Fibroblast of upper back skin (primary cell): ENCODE data around the gene SHISAL2B.
A peak's percentile ranks its signal among the peaks of the same experiment; 100 is the strongest.
"Not testable (repeated sequence)": the region's sequence is repeated elsewhere in the genome, so short reads cannot be mapped to it uniquely, and the experiment has no call there.

Experiments
- DNase-seq: peaks from one replicate; pipeline ENCODE4 v3.0.0-alpha.2; 2013

SHISAL2B gene

DNA sequence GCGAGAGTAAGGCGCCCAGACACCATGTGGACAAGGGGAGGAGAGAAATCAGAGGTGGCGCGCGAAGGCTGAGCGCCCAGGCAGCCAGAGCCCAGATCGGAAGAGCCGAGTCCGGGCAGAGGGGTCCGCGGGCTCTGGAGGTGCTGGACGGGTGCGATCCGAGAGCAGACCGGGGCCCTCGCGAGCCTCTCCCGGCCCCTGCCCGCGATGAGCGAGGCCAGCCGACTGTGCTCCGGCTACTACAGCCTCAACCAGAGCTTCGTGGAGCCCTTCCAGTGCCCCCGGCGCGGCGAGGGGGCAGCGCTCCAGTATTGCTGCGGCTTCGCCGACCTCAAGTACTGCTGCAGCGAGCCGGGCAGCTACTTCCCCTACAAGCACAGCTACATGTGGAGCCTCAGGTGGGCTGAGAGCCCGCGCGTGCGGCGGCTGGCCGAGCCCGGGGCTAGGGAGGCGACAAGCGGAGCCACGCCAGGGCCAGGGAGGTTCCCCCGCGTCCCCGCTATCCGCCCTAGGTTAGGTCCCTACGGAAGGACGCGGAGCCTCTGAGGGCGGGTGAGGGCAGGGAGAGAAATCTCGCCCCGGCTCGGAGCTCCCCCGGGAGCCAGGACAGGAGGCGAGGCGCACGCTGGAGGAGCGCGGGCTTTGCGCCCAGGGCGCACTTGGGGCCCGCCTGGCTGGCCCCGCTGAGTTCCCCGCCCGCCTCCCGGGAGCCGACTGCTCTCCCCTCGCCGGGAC, at the start of gene SHISAL2B:
Gene SHISAL2B, plus strand, starts transcription at position 87 of the 735 bp plus-strand sequence. Its CDS starts 121 bp downstream, at position 208.
- DNase-seq = peak; percentile 1

DNA sequence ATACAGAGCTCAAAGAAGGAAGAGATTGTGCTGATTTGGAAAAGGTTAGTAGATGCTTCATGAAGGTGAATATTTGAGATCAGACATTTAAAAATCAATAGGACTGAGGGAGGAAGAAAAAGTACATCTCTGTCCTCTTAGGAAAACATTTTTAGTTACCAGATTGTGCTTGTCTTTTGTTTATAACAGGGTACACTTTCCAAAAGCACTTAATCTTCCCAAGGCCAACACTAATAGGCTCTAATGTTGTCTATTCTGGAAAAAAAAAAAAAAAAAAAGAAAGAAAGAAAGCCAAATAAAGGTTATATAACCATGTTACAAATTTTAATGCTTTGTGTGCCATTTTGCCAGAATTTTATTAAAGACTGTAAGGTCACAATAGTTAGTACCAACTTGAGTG, 45.5 kb upstream of the SHISAL2B start:
- DNase-seq = no peak

DNA sequence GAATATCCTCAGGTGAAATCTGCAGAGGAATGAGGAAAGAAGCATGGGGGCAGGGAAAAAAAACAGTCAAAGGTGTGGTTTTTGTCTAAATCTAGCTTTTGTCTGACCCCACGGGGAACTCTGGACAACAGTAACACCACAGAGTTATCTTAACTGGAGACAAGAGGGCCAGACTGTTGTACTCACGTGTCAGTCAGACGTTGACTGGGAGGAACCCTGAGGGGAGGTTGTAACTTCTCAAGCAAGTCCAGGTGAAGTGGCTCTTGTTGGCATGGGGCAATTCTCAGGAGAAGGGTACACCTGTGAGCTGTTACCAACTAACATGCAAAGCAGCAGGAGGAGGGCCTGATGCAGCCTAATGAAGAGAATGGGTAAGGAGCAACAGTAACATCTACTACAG, 44.1 kb upstream of the SHISAL2B start:
- no peak for DNase-seq

DNA sequence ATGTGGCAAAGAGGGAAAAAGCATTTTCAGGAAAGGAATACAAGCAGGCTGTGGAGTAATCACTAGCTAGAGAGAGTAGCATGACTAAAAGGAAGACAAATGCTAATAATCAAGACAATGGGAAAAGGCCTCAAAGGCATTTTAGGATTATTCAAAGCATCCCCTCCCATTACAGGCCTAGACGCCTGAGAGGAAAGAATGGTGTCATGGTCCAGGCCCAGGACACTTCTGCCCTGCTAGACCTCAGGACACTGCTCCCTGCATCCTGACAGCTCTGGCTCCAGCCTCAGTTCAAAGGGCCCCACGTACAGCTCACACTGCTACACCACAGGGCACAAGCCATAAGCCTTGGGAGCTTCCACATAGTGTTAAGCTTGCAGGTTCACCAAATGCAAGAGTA, 40.8 kb upstream of the SHISAL2B start:
- no peak for DNase-seq

DNA sequence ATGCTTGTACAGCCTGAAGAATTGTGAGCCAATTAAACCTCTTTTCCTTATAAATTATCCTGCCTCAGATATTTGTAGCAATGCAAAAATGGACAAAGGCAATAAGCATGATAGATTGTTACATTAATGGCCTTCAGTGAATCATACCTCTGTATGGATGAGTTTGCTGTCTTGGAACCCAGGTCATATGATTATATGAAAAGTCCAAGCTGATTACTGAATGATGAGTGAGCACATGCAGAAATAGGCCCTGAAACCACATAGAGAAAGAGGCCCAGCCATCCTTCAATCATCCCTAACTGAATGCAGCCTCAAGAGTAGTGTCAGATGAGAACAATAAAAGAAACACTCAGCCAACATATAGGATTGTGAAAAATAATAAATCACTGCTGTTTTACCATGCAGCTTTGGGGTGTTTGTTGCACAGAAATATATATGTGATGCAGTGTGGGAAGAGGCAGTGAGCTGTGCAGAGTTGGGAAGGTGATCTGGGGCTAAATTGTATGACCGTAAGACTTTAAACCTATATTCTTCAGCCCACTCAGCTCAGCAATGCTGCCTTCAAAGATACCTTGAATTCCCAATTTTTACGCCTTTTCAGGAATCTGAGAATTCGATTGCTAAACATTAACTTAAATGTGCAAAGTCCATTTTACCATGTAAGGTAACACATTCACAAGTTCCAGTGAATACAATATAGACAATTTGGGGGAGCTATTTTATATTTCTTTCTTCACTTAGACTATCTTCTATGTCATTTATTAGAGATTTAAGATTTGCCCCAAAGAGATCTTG, 36.3 kb upstream of the SHISAL2B start:
- DNase-seq = peak; percentile 52

DNA sequence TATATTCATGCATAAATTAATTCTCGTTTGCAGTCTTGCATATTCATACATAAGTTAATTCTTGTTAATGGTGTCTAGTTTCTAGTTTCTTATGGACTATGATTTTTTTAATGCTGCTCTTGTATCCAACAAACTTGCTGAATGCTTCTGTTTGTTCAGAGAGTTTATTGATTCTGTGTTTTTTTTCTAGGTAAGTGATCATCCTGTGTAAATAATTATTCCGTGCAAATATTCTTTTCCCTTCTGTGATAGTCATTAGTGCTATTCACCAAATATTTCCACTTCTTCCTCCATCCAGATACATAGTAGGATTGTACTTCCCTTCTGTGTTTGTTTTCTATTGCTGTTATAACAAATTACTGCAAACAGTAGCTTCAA, 35.8 kb upstream of the SHISAL2B start:
- DNase-seq = no peak

DNA sequence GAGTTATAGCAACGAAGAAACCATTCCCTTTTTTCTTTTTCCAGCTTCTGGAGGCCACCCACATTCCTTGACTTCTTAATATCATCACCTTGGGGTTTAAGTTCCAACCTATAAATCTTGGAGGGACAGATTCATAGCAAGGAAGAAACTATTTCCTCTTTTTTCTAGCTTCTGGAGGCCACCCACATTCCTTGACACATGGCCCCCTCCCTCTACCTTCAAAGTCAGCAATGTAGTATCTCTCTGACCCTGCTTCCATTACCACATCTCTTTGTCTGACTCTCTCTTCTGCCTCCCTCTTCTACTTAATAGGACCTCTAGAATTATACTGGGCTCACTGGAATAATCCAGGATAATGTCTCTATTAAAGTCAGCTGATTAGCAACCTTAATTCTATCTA, 34.7 kb upstream of the SHISAL2B start:
- DNase-seq = no peak

DNA sequence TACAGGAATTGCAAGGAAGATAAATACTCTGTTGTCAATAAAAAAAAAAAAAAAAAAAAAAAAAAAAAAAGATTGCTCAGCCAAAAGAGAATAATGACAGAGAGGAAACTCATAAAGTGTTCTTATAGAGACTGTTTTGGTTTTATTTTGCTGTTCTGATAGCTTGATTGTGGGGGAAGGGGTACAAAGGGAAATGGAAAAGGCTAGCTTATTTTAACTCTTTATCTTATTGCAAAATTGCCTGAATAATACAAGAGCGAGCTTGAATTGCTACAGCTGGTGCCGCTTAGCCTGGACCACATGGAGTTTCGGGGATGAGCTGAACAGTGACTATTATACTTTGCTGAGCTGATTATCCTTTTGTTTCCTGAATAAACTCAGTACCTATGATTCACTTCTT, 31.0 kb upstream of the SHISAL2B start:
- DNase-seq = no peak

DNA sequence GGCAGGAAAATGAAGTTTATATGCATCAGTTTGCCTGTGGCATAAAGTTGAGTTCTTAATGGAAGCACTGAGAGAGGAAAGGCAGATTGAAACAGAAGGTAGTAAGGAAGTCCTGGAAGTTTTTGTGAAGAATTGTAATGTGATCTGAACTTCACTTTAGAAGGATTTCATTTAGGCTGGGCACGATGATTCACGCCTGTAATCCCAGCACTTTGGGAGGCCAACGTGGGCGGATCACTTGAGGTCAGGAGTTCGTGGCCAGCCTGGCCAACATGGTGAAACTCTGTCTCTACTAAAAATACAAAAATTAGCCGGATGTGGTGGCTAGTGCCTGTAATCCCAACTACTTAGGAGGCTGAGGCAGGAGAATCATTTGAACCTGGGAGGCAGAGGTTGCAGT, 27.1 kb upstream of the SHISAL2B start:
- DNase-seq = peak; percentile 17

DNA sequence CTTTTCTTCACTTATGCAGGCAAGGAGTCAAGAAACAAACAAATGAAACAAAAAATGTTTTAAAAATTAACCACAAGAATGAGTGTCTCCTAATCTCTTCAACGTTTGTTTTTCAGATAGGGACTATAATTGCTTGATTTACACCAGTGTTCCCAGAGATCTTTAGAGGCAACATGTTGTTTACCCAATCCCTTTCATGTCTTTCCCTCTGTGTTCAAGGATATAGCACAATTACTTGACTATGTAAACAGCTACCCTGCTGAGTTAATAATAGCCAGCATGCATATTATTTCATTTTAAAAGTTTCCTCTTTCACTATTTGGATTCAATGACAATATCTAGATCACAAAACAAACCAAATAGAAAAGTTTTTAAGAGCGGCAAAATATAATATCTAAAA, 25.1 kb upstream of the SHISAL2B start:
- DNase-seq = no peak

DNA sequence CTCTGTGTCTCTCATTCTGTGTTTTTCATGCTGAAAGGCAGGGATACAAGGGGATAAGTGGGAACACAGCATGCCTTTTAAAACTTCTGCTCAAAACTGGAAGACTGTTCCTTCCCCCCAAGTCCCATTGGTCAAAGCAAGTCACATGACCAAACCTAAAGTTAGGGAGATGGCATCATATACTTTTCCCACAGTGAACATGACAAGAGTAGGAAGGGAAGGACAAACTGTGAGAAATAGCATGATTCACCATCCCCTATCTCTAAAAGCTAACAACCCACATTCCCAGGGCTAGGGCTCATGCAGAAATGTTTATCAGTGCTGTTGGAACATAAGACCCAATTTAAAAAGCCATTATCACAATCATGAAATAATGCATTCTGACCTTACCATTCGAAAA, 24.2 kb upstream of the SHISAL2B start:
- peak; percentile 14 for DNase-seq

DNA sequence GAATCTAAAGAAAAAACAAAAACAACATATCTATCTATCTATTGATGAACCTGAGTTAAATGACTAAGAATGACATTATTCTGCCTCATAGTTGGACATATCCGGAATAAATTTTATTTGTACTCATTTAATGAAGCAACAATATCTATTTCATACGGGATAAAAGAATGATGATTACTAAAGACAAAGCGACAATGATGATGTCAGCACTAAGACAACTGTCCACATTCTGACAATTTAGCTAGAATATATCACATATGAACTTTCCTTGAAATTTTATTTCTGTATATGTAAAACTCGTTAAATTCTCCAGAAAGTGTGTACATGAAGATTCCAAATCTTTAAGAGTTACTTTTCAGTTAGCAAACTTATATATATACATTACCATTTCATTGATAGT, 23.2 kb upstream of the SHISAL2B start:
- DNase-seq = no peak

DNA sequence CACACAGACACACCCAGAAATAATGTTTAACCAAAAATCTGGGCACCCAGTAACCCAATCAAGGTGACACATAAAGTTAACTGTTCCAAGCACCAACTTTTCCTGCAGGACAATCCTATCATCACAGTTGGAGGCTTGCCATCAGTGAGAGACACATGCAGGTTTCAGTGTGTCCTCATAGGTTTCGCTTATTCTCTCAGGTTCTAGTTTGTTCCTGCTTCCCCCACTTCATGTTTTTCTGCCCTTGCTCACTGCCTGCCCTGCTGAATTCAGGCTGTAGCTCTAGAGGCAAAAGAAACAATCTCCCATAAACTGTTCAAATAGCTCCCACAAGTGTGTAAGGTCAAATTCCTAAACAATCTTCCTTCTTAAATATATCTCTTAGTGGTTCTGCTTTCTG, 20.0 kb upstream of the SHISAL2B start:
- DNase-seq = no peak

DNA sequence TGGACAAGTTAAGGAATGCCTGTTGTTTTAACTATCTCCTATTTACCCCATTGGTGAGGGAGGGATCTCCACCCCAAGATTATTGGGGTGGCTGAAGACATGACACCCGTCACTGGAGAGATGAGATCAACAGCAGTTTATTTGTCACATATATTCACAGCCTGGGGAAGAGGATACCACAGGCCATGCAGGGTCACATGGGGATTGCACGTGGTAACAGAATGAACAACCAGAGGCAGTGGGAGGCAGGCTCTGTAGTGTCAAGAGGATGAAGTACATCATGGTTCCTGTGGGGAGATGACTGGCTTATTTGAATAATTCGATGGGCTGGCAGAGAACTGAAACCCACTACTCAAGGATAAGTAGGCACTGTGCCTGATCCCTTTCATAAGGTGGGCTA, 18.6 kb upstream of the SHISAL2B start:
- no peak for DNase-seq

DNA sequence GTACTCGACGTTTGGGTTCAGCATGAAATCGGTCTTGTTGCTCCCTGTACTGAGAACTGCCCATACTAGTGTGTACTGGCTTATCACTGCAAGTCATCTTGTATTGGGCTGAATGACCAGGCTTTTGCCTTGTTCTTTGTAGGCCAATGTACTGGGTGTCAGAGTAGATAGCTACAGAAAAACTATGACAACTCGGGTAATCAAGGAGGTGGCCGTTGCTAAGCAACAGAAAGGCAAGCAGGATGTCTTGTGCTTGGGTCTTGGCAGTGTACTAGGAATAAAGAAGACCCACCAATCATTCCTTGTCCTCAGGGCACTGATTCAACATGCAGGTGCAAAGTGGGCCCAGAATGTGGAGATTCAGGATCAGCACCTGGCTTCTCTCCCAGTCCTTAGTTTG, 11.9 kb upstream of the SHISAL2B start:
- no peak for DNase-seq

DNA sequence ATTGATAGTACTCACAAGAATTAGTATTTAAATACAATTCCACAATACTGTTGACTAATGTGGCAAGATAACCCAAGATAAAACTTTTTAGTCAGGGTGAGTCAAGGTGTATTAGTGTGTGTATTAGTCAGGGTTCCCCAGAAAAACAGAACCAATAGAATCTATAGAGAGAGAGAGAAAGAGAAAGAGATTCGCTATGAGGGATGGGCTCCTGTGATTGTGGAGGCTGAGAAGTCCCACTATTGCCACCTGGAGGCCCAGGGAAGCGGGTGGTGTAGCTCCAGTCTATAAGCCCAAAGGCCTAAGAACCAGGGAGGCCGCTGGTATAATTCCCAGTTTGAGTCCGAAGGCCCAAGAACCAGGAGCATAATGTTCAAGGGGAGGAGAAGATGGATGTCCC, 10.0 kb upstream of the SHISAL2B start:
- DNase-seq = no peak

DNA sequence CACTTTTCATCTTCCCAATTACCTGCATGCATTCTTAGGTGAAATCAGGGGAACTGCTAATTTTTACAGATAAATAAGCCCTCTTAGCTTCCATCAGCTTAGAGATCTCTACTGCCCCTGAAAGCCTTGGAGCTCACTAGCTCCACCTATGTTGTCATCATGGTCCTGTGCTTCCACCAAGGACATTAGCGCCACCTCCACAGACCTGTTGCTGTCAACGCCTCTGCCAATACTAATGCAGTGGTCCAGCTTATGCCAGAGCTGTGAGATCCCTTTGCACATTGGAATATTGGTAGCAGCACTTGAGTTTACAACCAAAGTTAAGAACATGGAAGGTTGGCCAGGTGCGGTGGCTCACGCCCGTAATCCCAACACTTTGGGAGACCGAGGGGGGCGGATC, 7.7 kb upstream of the SHISAL2B start:
- no peak for DNase-seq

DNA sequence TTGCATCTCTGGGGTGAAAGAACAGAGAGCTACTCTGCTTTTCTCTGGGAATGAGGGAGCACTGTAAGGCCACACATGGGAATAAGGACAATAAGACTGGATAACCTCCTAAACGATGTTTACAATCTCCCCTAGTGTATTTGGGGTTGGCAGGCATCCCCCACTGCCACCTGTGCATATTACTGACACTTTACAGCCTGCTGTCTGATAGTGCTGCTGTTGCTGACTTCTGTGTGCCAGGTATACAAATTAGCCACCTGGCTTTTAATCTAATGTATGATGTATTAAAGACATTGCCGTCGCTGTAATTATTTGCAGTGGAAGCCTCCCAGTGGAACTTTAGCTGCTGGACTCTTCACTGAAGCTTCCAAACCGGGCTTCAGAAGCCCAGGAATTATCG, 4.4 kb upstream of the SHISAL2B start:
- no peak for DNase-seq

DNA sequence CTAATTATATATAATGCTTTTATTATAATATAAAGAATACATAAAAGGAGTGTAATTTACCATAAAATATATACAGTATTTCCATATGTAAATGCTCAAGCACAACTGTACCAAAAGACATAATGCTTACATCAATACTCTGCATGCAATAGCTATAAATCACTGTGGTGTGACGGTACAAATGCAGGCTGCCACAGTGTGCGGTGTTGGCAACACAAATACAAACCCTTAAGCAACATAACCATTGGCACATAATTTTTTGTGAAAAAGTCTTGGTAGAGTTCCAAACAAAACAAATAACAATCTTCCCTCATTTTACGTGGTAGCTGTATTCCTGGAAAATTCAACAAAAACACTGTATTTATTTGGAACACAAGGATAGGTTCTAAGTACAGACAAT, 1.9 kb upstream of the SHISAL2B start:
- DNase-seq = no peak

DNA sequence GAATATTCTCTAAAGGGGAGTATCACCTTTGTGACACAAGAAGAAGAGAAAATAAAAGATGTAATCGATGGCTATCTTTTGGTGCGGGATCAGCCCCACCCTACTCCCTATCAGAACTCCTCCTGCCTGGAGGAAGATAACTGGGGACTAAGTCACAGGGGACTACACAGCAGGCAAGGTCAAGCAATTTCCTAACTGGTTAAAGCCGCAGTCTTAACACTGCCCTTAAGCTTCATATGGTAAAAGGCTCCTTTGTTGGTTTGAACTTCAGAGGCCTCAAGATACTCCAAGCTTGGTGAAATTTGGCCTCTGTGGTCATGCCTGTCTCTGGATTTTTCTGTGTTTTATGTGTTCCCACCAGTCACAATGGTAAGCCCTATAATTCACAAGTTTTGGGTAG, 1.3 kb upstream of the SHISAL2B start:
- no peak for DNase-seq

DNA sequence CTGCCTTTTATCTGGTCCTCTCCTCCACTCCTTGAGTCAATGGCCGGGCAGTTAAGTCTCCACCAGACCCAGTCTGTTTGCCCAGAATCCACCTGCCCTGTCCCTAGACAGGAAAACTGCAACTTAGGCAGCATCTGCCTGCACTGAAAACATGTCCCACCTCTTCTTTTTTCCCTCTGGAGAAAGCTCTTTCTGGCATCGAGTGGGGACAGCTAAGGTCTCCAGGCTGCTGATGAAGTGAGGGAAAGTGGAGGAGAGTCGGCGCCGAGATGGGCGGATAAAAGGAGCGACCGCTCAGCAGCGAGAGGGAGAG, 243 bp upstream of the SHISAL2B start:
- DNase-seq = no peak

DNA sequence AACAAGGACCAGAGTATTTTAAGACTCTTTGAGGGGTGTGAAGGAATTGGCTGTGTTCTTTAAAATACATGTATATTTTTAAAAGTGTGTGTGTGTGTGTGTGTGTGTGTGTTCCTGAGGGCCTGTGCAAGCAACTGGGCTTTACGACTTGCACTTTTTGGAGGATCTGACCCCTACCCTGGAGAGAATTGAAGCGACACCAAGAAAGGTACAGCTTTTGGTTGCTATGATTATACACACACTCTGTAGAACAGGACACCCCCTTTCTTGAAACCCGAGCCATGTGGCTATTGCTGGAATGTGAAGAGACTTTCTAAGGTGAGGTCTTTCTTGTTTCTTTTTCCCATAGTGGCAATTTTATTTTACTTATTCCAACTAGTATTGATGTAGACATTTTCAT, 988 bp downstream of the SHISAL2B start:
- DNase-seq = no peak

DNA sequence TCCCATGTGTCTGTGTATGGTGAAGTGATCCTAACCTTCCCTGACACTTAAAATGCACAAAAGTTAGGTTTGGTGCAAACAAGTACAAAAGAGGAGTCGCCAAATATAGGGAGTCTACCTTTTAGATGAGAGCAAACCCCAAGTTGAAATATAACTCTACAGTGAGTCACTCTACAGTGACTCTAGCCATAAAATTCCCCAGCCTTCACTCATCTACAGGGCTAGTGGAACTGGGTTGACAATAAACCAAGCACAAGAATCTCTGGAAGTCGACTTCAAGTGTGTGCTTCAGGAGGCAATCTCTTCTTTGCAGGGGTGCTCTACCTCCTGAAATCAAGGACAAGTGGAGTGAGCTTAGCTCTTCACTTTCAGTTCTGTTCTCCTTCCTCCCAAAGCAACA, 3.3 kb downstream of the SHISAL2B start:
- DNase-seq = no peak

DNA sequence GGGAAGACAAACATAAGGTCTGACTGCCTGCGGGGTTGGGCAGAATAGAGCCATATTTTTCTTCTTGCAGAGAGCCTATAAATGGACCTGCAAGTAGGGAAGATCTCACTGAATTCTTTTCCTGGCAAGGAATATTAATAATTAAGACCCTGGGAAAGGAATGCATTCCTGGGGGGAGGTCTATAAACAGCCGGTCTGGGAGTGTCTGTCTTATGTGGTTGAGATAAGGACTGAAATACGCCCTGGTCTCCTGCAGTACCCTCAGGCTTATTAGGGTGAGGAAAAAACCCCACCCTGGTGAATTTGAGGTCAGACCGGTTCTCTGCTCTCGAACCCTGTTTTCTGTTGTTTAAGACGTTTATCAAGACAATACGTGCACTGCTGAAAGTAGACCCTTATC, 6.1 kb downstream of the SHISAL2B start:
- DNase-seq = not testable (repeated sequence)

DNA sequence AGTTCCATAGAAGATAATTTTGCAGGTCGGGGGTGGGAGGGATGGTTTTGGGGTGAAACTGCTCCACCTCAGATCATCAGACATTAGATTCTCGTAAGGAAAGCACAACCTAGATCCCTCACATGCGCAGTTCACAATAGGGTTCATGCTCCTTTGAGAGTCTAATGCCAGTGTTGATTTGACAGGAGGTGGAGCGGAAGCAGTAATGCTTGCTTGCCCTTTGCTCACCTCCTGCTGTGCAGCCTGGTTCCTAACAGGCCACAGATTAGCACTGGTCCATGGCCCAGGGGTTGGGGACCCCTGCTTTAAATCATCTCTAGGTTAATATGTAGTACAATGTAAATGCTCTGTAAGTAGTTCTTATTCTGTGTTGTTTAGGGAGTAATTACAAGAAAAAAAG, 10.5 kb downstream of the SHISAL2B start:
- DNase-seq = no peak
